DND-41 (cell line): ENCODE measurements around the gene STAT4.

Source experiments
- ATAC-seq: fragments of 200-7000 bp; cut with Tn5 transposase; 3 replicates; pipeline ENCODE4 v1.9.1; 2021; ENCODE audit warnings: low read depth; ENCODE audit not compliant: insufficient read depth
- DNase-seq: peaks from one replicate; pipeline ENCODE4 v3.0.0-alpha.2; 2020
- H2AFZ ChIP-seq: 2 replicates; pipeline ENCODE4 v1.6.0; 2012; ENCODE audit warnings: low read depth, low read length
- H3K27ac ChIP-seq: 2 replicates; pipeline ENCODE4 v1.5.1; 2012; ENCODE audit warnings: low read length, inconsistent platforms
- H3K27me3 ChIP-seq: fragments of 200-600 bp; sonication (generic); 2 replicates; pipeline ENCODE4 v1.6.0; 2012; ENCODE audit warnings: low read length, mild to moderate bottlenecking, inconsistent platforms; ENCODE audit not compliant: insufficient read depth, poor library complexity
- H3K36me3 ChIP-seq: 2 replicates; pipeline ENCODE4 v1.5.1; 2012; ENCODE audit warnings: low read length, inconsistent platforms; ENCODE audit not compliant: insufficient read depth
- H3K4me1 ChIP-seq: 2 replicates; pipeline ENCODE4 v1.5.1; 2012; ENCODE audit warnings: mild to moderate bottlenecking, low read length; ENCODE audit not compliant: insufficient read depth
- H3K4me2 ChIP-seq: 2 replicates; pipeline ENCODE4 v1.6.0; 2012; ENCODE audit warnings: mild to moderate bottlenecking, moderate library complexity, low read length, inconsistent platforms; ENCODE audit not compliant: insufficient read depth
- H3K4me3 ChIP-seq, 2 experiments: fragments of 200-600 bp in 1 of 2; shearing (Covaris generic) in 1 of 2; 2 replicates each; pipeline ENCODE4 v1.5.1; 2012 to 2016; ENCODE audit warnings: inconsistent platforms in 2 of 2, low read length in 2 of 2, mild to moderate bottlenecking in 2 of 2, low read depth in 1 of 2, moderate library complexity in 1 of 2
- H3K79me2 ChIP-seq: 2 replicates; pipeline ENCODE4 v1.6.0; 2012; ENCODE audit warnings: low read length, inconsistent platforms; ENCODE audit not compliant: insufficient read depth
- H3K9ac ChIP-seq: 2 replicates; pipeline ENCODE4 v1.6.0; 2012; ENCODE audit warnings: low read depth, mild to moderate bottlenecking, inconsistent platforms, low read length, moderate library complexity
- H3K9me3 ChIP-seq: 2 replicates; pipeline ENCODE4 v1.5.1; 2012; ENCODE audit warnings: low read length, moderate library complexity, mild to moderate bottlenecking, inconsistent platforms; ENCODE audit not compliant: insufficient read depth, severe bottlenecking
- H4K20me1 ChIP-seq: 2 replicates; pipeline ENCODE4 v1.6.0; 2012; ENCODE audit warnings: low read length; ENCODE audit not compliant: insufficient read depth
- EZH2 ChIP-seq: IDR thresholded peaks from 3 replicates; pipeline ENCODE4 v1.6.1; 2012; ENCODE audit warnings: borderline replicate concordance, low read depth, mild to moderate bottlenecking, moderate library complexity, low read length, inconsistent platforms; ENCODE audit not compliant: severe bottlenecking
- TF ChIP-seq, protein P1 (sequence below): IDR thresholded peaks from 2 replicates; pipeline ENCODE4 v1.5.1; 2012; ENCODE audit warnings: borderline replicate concordance, low read length, moderate library complexity, mild to moderate bottlenecking; ENCODE audit not compliant: poor library complexity, severe bottlenecking; ENCODE audit errors: extremely low read depth

Gene STAT4

GRCh38 chr2:191043438-191043837 is 107.4 kb downstream of the STAT4 start:
- ATAC-seq, result no peak
- no peaks in the 10 kb centered on the region for H3K27me3 ChIP-seq
- no peaks in the 10 kb centered on the region for H3K36me3 ChIP-seq
- H3K79me2 ChIP-seq, result no peaks in the 10 kb centered on the region
- H2AFZ ChIP-seq, result no peak overlapping the region
- TF ChIP-seq EZH2, result no peak
- TF ChIP-seq, protein P1, sequence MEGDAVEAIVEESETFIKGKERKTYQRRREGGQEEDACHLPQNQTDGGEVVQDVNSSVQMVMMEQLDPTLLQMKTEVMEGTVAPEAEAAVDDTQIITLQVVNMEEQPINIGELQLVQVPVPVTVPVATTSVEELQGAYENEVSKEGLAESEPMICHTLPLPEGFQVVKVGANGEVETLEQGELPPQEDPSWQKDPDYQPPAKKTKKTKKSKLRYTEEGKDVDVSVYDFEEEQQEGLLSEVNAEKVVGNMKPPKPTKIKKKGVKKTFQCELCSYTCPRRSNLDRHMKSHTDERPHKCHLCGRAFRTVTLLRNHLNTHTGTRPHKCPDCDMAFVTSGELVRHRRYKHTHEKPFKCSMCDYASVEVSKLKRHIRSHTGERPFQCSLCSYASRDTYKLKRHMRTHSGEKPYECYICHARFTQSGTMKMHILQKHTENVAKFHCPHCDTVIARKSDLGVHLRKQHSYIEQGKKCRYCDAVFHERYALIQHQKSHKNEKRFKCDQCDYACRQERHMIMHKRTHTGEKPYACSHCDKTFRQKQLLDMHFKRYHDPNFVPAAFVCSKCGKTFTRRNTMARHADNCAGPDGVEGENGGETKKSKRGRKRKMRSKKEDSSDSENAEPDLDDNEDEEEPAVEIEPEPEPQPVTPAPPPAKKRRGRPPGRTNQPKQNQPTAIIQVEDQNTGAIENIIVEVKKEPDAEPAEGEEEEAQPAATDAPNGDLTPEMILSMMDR, result no peak
- no peak for DNase-seq
- no peak overlapping the region for H3K4me3 ChIP-seq
- H4K20me1 ChIP-seq, result no peaks in the 10 kb centered on the region
- H3K4me1 ChIP-seq, result peaks cover 8% of the 10 kb centered on the region
- no peak overlapping the region for H3K27ac ChIP-seq
- H3K4me2 ChIP-seq, result no peak overlapping the region
- no peaks in the 10 kb centered on the region for H3K9me3 ChIP-seq
- no peak overlapping the region for H3K9ac ChIP-seq

DNA sequence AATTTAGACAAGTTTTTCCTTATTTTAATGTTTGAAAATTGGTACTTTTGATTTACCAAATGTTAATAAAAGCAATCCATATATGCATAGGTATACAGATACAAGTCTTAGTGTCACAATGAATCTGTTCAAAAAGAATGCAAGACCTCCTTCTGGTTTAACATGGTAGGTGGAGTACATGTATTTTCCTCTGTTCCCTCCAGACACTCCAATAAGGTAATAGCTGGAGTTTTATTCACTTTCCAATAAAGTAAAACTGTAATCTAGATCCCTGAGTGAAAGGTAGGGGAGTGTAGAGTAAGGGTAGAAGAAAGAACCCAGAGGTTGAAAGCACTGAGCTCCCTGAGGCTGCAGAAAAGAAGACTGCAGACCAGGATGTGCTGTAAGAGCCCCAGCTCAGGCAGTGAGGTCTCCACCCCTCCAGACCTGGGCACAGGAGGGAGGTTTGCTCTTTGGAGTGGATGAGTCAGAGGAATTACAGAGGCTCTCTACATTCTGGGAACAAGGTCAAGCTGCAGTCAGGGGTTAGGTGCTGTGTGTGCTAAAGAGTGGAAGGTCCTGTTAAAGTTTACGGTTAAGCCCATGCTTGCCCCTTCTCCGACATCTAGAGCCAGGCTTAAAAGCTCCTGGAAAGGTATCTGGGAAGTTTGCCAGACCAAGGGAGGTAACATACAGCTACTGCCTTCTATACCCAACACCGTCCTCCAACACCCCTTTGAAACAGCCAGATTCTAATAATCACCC is 109.2 kb downstream of the STAT4 start:
- Histone ChIP-seq H3K4me1 (peaks cover 15% of the 10 kb centered on the region), H3K27me3 (no peaks in the 10 kb centered on the region), H3K9me3 (no peaks in the 10 kb centered on the region), H3K4me2 (no peak overlapping the region), H3K4me3 (no peak overlapping the region), H4K20me1 (no peaks in the 10 kb centered on the region), H3K9ac (no peak overlapping the region), H3K27ac (no peak overlapping the region), H2AFZ (no peak overlapping the region), H3K36me3 (no peaks in the 10 kb centered on the region), H3K79me2 (no peaks in the 10 kb centered on the region)
- DNase-seq (no peak), ATAC-seq (peak; percentile 54; the same call in 1 of the 3 replicates)
- TF ChIP-seq EZH2, result no peak

DNA sequence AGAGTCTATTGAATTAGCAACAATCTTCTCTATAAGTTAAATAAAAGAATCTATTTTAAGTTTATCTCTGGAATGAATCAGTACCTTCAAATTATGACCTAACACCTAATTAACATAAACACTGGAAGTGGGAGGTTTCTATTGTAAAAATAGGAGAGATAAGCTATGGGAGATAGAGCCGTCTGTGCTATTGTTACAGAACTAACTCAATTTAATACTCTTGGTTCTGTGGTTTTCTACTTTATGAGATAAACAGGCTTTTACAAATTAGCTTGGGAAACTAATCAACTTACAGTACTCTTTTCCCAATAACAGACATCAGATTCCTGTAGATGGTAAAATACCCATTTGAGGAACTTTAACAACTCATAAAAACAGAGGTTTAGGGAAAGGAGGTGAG is 111.2 kb downstream of the STAT4 start:
- DNase-seq (no peak), ATAC-seq (no peak)
- H3K4me2 ChIP-seq, result no peak overlapping the region
- TF ChIP-seq, protein P1, result no peak
- no peak for TF ChIP-seq EZH2
- H3K9me3 ChIP-seq, result no peaks in the 10 kb centered on the region
- no peak overlapping the region for H3K9ac ChIP-seq
- H3K27ac ChIP-seq, result no peak overlapping the region
- no peaks in the 10 kb centered on the region for H4K20me1 ChIP-seq
- peaks cover 15% of the 10 kb centered on the region for H3K4me1 ChIP-seq
- no peaks in the 10 kb centered on the region for H3K36me3 ChIP-seq
- H3K27me3 ChIP-seq, result no peaks in the 10 kb centered on the region
- no peak overlapping the region for H3K4me3 ChIP-seq
- H2AFZ ChIP-seq, result no peak overlapping the region
- H3K79me2 ChIP-seq, result no peaks in the 10 kb centered on the region

DNA sequence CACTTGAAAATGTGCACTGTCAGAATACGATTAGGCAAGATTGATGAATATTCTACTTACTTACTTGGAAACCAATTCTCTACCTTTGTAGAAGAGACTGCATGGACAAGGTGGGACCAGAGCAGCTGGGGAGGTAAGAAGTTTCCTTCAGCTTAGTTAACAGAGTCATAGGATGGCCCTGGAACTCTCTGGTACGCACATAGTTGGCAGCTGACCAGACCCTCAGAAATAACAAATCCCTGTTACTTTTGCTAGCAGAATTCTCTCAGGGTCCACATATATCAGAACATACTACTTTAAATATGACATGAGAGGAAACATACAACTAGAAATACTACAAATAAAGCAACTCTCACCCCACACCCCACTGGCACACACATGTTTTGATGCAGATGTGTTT is 112.1 kb downstream of the STAT4 start:
- H3K4me2 ChIP-seq, result no peak overlapping the region
- no peaks in the 10 kb centered on the region for H3K27me3 ChIP-seq
- DNase-seq (no peak), ATAC-seq (no peak)
- no peaks in the 10 kb centered on the region for H4K20me1 ChIP-seq
- H3K4me1 ChIP-seq, result peaks cover 15% of the 10 kb centered on the region
- H3K9ac ChIP-seq, result no peak overlapping the region
- H3K27ac ChIP-seq, result no peak overlapping the region
- H3K9me3 ChIP-seq, result no peaks in the 10 kb centered on the region
- no peak overlapping the region for H3K4me3 ChIP-seq
- no peaks in the 10 kb centered on the region for H3K79me2 ChIP-seq
- no peaks in the 10 kb centered on the region for H3K36me3 ChIP-seq
- H2AFZ ChIP-seq, result no peak overlapping the region
- no peak for TF ChIP-seq EZH2
- TF ChIP-seq, protein P1, result no peak
